Left kidney (tissue), 8 donors: ENCODE measurements around the gene HEATR3. TPM values are rescaled to one million over a fixed set of nuclear protein-coding genes. Genes with fewer than 3 reads are reported as not detected.

Experiments used
- DNase-seq: peaks from one replicate; pipeline ENCODE4 v3.0.0-alpha.2; 2013
- long read RNA-seq, 8 donors: transcript quantifications; one replicate each; lab custom pipeline, GENCODE V29; 2026
- polyA plus RNA-seq: library from polyadenylated mRNA; unstranded; fragments of 120-200 nt; gene quantifications from one replicate; pipeline ENCODE4 v1.2.1, GENCODE V29; 2013; ENCODE audit not compliant: insufficient read length

Gene HEATR3
- 23.3 TPM for polyA plus RNA-seq
- long read RNA-seq, donor 1, partial matches to known transcripts, result 9 of 9 reads
- long read RNA-seq, donor 1, other reads (novel, unspliced or antisense), result 0 of 9 reads
- long read RNA-seq, donor 2, partial matches to known transcripts, result 6 of 7 reads
- long read RNA-seq, donor 2, other reads (novel, unspliced or antisense), result 0 of 7 reads
- long read RNA-seq, donor 3, partial matches to known transcripts, result 0 of 1 reads
- long read RNA-seq, donor 3, other reads (novel, unspliced or antisense), result 0 of 1 reads
- long read RNA-seq, donor 4, result 0 reads
- long read RNA-seq, donor 5, partial matches to known transcripts, result 0 of 1 reads
- long read RNA-seq, donor 5, other reads (novel, unspliced or antisense), result 0 of 1 reads
- long read RNA-seq, donor 6, result 0 reads
- long read RNA-seq, donor 7, partial matches to known transcripts, result 11 of 11 reads
- long read RNA-seq, donor 7, other reads (novel, unspliced or antisense), result 0 of 11 reads
- long read RNA-seq, donor 8, partial matches to known transcripts, result 0 of 1 reads
- long read RNA-seq, donor 8, other reads (novel, unspliced or antisense), result 0 of 1 reads

GRCh38 chr16:50065624-50066481 lies at the start of gene HEATR3:
TSS of gene HEATR3 (plus strand) at chr16:50065970. CDS start at chr16:50066132, 162 bp downstream.
- DNase-seq, result peak; percentile 86

- DNase-seq, result no peak
Observed at GRCh38 chr16:50017553-50017952, 48.2 kb upstream of the HEATR3 start.

DNA sequence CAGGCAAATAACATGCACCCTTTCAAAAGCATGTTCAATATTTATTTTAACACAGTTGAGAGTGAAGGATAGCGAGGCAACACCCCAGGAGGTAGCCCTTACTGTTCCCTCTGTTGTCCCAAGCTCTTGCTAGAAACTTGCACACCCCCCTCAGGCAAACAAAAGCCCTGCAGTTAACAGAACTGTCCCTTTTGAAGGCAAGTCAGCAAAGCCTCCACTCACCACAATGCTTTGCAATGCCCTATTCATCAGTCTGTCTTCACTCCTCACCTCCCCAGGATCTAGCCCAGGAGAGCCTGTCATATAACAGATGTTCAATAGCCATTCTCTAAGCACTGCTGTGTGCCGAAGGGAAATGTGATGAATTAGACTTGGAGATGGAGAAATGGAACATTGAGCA lies 44.2 kb upstream of the HEATR3 start:
- no peak for DNase-seq

DNA sequence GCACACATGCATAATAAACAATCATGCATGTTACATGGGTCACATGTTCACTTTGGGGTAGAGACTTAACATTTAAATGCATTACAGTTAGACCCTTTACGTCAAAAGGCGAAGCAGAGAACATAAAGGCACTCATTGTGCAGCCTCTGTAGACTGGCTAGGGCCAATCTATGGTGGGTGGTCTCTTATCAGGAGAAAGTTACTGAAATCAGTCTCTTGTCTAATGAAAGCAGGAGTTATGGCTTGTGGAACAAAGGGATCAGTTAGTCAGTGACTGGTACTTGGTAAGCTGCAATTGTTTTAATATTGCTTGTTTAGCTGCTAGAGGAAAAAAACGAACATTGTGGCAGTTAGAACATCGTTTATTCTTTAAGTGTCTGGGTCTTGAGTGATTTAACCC lies 42.1 kb upstream of the HEATR3 start:
- DNase-seq, result no peak

DNA sequence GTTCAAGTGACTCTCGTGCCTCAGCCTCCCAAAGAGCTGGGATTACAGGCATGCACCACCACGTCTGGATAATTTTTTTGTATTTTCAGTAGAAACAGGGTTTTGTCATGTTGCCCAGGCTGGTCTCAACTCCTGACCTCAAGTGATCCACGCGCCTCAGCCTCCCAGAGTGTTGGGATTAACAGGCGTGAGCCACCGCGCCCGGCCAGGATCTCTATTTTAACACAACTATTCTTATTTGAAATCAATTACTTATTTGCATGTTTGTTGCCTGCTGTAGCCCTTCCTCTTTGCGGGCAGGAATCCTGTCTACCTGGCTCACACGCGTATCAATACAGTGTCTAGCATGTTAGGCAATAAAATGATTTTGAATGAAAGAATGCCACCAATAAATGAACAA lies 41.6 kb upstream of the HEATR3 start:
- no peak for DNase-seq

DNA sequence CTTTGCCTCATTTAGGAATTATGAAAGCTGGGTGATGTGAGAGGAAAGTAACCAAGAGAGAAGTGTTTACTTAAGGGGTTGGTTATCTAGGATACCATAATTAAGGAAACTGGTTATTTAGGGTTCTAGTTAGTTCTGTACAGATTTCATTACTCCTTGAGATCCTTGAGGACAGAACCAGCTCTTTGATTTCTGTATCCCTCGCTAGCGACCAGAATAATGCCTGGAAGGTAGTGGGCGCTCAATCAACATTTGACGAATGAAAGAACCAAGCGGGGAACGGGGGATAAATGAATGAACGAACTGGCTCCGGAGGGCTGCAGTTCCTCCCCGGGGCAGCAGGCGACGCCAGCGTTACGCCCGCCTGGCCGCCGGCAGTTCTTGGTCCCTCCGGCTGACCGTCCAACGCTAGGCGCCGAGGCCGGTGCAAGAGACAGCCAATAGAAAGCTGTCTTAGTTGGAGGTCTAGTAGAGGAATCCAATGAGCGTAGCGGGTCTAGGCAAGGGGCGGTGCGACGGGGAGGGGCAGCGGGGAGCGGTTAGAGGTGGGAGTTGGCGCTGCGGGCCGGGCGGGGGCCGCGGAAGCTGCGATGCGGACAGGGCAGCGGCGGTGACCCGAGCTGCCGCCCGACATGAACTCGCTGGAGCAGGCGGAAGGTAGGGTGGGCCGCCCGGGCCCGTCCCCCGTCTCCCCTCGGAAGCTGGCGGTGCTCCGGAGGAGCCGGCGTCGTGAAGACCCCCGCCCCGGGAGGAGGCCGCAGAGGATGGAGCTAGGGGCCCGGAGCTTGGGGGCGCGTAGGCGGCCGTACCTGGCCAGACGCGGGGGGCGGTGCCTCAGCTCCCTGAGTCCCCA lies 40.9 kb upstream of the HEATR3 start, which contains the start of gene CNEP1R1:
CNEP1R1 (plus strand) TSS at position 542 of the 853 bp plus-strand sequence; CDS start at position 633, 91 bp downstream.
- DNase-seq, result peak; percentile 98

DNA sequence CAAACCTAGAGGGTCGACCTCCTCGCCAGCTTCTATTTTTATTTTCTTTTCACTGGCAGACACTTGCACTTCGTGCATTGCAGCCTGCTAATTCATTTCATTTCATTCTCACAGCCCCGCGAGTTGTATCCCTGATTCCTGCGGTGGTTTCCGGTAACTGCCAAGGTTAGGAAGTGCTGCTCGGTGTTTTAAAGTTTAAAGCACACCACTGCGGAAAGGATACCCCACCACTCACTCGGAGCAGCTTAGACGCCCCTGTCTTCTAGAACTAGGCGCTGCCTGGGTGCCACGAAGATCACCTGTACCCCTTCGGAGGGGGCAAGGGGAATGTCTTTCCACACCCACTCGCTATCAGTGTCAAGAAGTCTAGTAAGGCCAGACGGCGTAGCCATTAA lies 40.2 kb upstream of the HEATR3 start:
- peak; percentile 28 for DNase-seq

DNA sequence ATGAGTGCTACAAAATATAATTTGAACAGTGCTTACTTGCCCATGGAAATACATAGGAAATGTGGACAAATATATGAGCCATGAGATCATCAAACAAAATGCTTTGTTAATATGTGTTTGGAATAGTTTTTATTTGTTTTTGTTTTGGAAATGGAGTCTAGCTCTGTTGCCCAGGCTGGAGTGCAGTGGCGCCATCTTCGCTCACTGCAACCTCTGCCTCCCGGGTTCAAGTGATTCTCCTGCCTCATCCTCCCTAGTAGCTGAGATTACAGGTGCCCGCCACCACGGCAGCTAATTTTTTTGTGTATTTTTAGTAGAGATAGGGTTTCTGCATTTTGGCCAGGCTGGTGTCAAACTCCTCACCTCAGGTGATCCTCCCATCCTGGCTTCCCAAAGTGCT lies 37.9 kb upstream of the HEATR3 start:
- DNase-seq, result no peak

DNA sequence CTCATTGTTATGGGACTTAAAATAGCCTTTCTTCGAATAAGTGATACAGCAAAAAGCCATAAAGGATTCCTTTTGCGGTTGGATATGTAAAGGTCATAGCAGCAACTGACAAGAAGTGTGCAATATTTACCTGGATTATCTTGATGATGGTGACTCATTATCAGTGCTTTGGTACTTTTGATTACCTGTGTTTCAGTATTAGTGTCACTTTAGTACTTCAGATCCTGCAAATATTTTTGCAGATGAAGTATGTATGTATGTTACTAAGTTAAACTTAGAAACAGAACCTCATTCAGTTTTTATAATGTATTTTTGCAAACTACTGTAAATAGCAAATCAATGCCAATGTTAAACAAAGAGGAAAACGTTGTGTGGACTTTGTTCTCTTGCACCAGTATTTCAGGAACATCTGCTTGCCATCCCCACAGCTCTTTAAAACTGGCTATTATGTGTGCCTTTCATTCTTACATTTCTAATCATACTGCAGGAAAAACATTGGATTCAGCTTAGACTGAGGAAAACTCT lies 30.2 kb upstream of the HEATR3 start:
- DNase-seq, result no peak

DNA sequence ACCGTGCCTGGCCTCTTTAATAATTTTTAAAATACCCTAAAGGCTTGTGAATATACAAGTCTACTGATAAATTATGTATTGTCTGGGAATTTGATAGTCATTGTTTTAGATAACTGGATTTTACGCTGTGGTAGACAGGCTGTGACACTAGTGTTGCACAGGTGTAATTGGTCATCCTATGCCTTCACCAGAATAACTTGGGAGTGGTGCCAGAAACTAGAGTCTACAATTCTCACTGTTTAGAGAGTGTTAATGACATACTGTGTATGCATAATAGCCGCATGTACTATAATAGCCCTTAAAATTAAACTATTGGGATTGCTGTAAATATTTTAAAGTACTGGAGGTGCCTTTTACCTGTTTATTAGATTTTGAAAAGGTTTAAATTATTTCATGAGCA lies 29.3 kb upstream of the HEATR3 start:
- no peak for DNase-seq

- no peak for DNase-seq
Observed at GRCh38 chr16:50037662-50038220, 28.0 kb upstream of the HEATR3 start.

GRCh38 chr16:50038286-50038685 lies 27.5 kb upstream of the HEATR3 start:
- DNase-seq, result no peak

- no peak for DNase-seq
Observed at GRCh38 chr16:50038756-50039529, 26.8 kb upstream of the HEATR3 start.

DNA sequence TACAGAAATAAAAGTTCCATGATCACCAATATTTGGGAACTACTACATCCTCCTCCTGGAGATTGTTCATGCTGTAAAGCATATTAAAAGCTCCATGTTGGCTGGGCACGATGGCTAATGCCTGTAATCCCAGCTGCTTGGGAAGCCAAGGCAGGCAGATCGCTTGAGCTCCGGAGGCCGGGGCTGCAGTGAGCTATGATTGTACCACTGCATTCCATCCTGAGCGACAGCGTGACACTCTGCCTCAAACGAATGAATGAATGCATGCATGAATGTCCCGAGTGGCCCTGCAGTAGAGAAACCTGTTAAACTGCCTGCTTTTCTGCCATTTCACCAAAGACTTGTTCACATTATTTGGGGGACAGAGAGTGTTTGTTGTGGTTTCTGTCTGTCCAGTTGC lies 25.8 kb upstream of the HEATR3 start:
- DNase-seq, result no peak

- DNase-seq, result no peak
Observed at GRCh38 chr16:50040710-50041109, 25.1 kb upstream of the HEATR3 start.

GRCh38 chr16:50043358-50043757 lies 22.4 kb upstream of the HEATR3 start:
- DNase-seq, result no peak

DNA sequence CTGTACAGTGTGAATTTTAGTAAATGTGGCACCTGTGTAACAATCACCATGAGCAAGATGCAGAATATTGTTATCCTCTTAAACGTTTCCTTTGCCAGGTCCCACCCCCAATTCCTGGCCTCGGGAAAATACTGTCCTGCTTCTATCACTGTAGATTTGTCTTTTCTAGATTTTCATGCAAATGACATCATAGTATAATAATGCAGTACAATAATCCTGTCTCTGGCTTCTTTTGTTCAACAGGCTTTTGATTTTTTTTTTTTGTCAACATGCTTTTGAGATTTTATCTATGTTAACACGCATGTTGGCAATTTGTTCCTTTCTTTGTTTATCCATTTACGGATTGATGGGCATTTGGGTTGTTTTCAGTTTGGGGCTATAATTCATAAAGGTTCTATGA lies 20.4 kb upstream of the HEATR3 start:
- DNase-seq, result no peak

- DNase-seq, result no peak
Observed at GRCh38 chr16:50046853-50047252, 18.9 kb upstream of the HEATR3 start.

DNA sequence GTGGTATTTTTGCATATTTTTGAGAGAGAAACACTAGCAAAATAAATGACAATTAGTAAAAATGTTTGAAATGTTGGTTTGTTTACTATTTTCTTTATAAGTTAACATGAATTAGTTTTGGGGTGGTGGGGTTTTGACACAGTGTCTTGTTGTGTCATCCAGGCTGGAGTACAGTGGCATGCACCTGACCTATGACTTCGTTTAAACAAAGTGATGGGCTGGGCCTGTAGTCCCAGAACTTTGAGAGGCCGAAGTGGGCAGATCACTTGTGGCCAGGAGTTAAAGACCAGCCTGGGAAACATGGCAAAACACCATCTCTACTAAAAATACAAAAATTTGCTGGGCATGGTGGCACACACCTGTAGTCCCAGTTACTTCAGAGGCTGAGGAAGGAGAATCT lies 17.9 kb upstream of the HEATR3 start:
- no peak for DNase-seq

DNA sequence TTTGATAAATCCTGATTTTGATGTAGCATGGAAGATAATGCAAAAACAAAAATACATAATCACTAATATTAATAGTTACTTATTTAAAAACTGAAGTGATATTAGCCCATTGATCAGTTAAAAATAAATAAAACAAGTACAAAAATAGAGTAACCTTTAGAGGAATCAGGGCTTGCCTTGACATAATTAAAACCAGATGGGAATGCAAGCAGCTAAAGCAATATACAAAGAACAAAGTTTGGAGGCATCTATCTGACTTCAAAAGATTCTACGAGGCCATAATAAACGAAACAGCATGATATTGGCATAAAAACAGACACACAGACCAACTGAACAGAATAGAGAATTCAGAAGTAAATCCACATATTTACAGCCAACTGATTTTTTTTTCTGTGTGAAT lies 15.0 kb upstream of the HEATR3 start:
- no peak for DNase-seq
